ENCODE measurements around the gene JPH2. TPM values are rescaled to one million over a fixed set of nuclear protein-coding genes. Genes with fewer than 3 reads are reported as not detected.

JPH2 gene
- total RNA-seq, 1 donor from 2014 or later: 7.9 TPM

DNA sequence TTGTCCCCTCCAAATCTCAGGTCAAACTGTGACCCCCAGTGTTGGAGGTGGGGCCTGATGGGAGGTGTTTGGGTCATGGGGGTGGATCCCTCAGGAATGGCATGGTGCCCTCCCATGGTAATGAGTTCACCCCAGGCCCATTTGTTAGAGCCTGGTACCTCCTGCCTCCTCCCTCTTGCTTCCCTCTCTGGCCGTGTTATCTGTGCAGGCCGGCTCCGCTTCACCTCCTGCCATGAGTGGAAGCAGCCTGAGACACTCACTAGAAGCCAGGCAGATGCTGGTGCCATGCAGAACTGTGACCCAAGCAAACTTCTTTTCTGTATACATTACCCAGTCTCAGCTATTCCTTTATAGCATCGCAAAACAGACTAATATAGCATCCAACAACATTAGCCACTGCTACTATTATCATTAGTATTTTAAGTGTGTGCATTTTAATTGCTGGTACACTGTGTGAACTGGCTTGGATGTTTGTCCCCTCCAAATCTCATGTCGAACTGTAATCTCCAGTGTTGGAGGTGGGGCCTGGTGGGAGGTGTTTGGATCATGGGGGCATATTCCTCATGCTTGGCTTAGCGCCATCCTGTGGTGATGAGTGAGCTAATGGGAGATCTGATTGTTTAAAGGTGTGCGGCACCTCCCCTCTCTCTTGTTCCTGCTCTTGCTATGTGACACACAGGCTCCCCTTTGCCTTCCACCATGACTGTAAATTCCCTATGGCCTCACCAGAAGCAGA, 35.8 kb upstream of the JPH2 start:
- ATAC-seq (no peak), DNase-seq (no peak)
- TF ChIP-seq, protein P1, sequence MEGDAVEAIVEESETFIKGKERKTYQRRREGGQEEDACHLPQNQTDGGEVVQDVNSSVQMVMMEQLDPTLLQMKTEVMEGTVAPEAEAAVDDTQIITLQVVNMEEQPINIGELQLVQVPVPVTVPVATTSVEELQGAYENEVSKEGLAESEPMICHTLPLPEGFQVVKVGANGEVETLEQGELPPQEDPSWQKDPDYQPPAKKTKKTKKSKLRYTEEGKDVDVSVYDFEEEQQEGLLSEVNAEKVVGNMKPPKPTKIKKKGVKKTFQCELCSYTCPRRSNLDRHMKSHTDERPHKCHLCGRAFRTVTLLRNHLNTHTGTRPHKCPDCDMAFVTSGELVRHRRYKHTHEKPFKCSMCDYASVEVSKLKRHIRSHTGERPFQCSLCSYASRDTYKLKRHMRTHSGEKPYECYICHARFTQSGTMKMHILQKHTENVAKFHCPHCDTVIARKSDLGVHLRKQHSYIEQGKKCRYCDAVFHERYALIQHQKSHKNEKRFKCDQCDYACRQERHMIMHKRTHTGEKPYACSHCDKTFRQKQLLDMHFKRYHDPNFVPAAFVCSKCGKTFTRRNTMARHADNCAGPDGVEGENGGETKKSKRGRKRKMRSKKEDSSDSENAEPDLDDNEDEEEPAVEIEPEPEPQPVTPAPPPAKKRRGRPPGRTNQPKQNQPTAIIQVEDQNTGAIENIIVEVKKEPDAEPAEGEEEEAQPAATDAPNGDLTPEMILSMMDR (IDR thresholded peaks at IDR 0.05): no peak
- intact Hi-C loops (cut with DNase I): no loop called here
- Histone ChIP-seq H3K4me1 (peaks cover 5% of the 10 kb centered on the region), H3K9me3 (no peaks in the 10 kb centered on the region), H3K36me3 (no peaks in the 10 kb centered on the region), H3K27ac (no peak overlapping the region), H3K4me3 (no peak overlapping the region), H3K27me3 (no peaks in the 10 kb centered on the region)

DNA sequence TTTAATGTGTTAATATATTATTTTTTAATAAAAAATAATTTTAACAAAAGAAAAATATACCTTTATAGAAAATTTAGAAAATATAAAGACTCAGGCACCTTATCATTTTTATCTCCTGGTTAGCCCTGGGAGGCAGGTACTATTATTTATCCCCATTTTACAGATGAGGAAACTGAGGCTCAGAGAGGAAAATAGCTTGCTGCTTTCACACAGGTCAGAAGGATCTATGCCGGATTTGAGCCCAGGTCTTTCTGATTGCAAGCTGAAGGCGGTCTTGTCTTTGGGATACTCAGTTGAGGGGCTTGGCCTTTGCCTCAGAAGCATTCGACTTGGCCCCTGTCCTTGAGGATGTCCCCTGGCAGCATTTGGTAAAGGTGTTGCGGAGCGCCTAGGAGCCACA, 35.0 kb upstream of the JPH2 start:
- H3K9me3 ChIP-seq: no peaks in the 10 kb centered on the region
- no peak for ATAC-seq
- H3K4me1 ChIP-seq: peaks cover 13% of the 10 kb centered on the region
- H3K36me3 ChIP-seq: no peaks in the 10 kb centered on the region
- H3K27ac ChIP-seq: no peak overlapping the region
- no peak for DNase-seq
- no peaks in the 10 kb centered on the region for H3K27me3 ChIP-seq
- no peak overlapping the region for H3K4me3 ChIP-seq
- TF ChIP-seq, protein P1 (IDR thresholded peaks at IDR 0.05): no peak
- intact Hi-C loops (cut with DNase I): no loop called here

- H3K4me1 ChIP-seq: peaks cover 13% of the 10 kb centered on the region
- H3K9me3 ChIP-seq: no peaks in the 10 kb centered on the region
- no peak overlapping the region for H3K27ac ChIP-seq
- H3K27me3 ChIP-seq: no peaks in the 10 kb centered on the region
- DNase-seq: no peak
- ATAC-seq: no peak
- H3K4me3 ChIP-seq: no peak overlapping the region
- H3K36me3 ChIP-seq: no peaks in the 10 kb centered on the region
- TF ChIP-seq, protein P1 (IDR thresholded peaks at IDR 0.05): no peak
- intact Hi-C loops (cut with DNase I): no loop called here
Observed at GRCh38 chr20:44221368-44221954, 34.5 kb upstream of the JPH2 start.

- no peaks in the 10 kb centered on the region for H3K36me3 ChIP-seq
- intact Hi-C loops (cut with DNase I): loop anchor here (5.0 to 10.0 kb wide), 2 partner anchors 93 to 165 kb away; partner anchors contain the start of gene FITM2
- no peak for DNase-seq
- ATAC-seq: no peak
- no peak overlapping the region for H3K4me3 ChIP-seq
- peaks cover 13% of the 10 kb centered on the region for H3K4me1 ChIP-seq
- H3K27me3 ChIP-seq: no peaks in the 10 kb centered on the region
- H3K9me3 ChIP-seq: no peaks in the 10 kb centered on the region
- TF ChIP-seq, protein P1 (IDR thresholded peaks at IDR 0.05): no peak
- no peak overlapping the region for H3K27ac ChIP-seq
Observed at GRCh38 chr20:44219791-44220190, 32.8 kb upstream of the JPH2 start.

DNA sequence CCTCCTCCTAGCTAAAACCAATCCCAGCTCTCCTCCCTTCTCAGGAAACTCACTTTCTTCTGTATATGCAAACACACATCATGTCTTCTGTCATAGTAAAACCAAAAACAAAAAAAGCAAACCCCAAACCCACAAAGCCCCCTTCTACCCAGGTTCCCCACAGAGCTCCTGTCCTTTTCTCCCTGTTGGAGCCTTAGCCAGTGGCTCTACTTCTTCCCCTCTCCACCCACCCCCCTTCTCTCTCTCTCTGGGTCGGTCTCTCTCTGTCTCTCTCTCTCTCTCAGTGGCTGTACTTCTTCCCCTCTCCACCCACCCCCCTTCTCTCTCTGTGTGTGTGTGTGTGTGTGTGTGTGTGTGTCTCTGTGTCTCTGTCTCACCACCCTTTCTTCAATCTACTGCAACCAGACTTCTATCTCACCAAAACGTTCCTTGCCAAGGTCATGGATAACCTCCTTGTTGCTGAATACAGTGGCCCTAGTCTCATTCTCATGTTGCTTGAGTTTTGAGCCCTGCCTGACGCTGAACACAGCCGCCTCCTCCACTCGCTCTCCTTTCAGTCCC, 32.3 kb upstream of the JPH2 start:
- ATAC-seq (no peak), DNase-seq (no peak)
- no peak overlapping the region for H3K4me3 ChIP-seq
- H3K4me1 ChIP-seq: peaks cover 13% of the 10 kb centered on the region
- no peaks in the 10 kb centered on the region for H3K9me3 ChIP-seq
- no peaks in the 10 kb centered on the region for H3K36me3 ChIP-seq
- TF ChIP-seq, protein P1 (IDR thresholded peaks at IDR 0.05): no peak
- no peak overlapping the region for H3K27ac ChIP-seq
- H3K27me3 ChIP-seq: no peaks in the 10 kb centered on the region
- intact Hi-C loops (cut with DNase I): loop anchor here (5.0 to 10.0 kb wide), 2 partner anchors 93 to 166 kb away; partner anchors contain the start of gene FITM2
